HepG2 (cell line): ENCODE results near the gene AAMP. TPM values are rescaled to one million over a fixed set of nuclear protein-coding genes. Genes with fewer than 3 reads are reported as not detected.

ENCODE experiments used
- ATF7 ChIP-seq, 2 experiments: fragments of 450-650 bp in 1 of 2; sonication (generic) in 1 of 2; formaldehyde crosslinking in 1 of 2; IDR thresholded peaks; 2 replicates each; pipeline versions ENCODE4 v1.4.0 to v1.6.1; 2016 to 2020; ENCODE audit warnings: antibody characterized with exemption in 1 of 2, mild to moderate bottlenecking in 1 of 2, missing genetic modification reagents in 1 of 2
- HOXA7 ChIP-seq: sonication (generic); formaldehyde crosslinking; IDR thresholded peaks from 2 replicates; pipeline ENCODE4 v1.8.1; 2022; ENCODE audit warnings: mild to moderate bottlenecking, missing genetic modification reagents, moderate library complexity
- ISL2 ChIP-seq: sonication (generic); formaldehyde crosslinking; IDR thresholded peaks from 2 replicates; pipeline ENCODE4 v1.5.0; 2020; ENCODE audit warnings: missing genetic modification reagents
- TBX3 ChIP-seq: fragments of 450-650 bp; IDR thresholded peaks from 2 replicates; pipeline ENCODE4 v1.6.1; 2017; ENCODE audit warnings: antibody characterized with exemption, mild to moderate bottlenecking, inconsistent platforms, borderline replicate concordance
- ZNF776 ChIP-seq: sonication (generic); formaldehyde crosslinking; IDR thresholded peaks from 2 replicates; pipeline ENCODE4 v1.4.0; 2020; ENCODE audit warnings: mild to moderate bottlenecking, missing genetic modification reagents
- polyA plus RNA-seq, 8 experiments: library from polyadenylated mRNA; depleted of rRNA in 3 of 8; stranded (reverse) in 7 of 8; unstranded in 1 of 8; fragments of >200 nt; fragmentation: Illumina TruSeq in 4 of 8; extraction: Trizol in 4 of 8; gene quantifications; 2 replicates each; pipeline versions ENCODE4 v1.2.1 to v1.2.3, GENCODE V29; 2011 to 2016; ENCODE audit warnings: low read depth in 4 of 8, missing spikeins in 1 of 8, mixed read lengths in 1 of 8; ENCODE audit not compliant: insufficient read depth in 1 of 8
- total RNA-seq, 5 experiments: library from RNA; depleted of rRNA; stranded (reverse); fragments of >200 nt; fragmentation: Illumina TruSeq; extraction: Trizol; gene quantifications; 2 replicates each; pipeline ENCODE4 v1.2.3, GENCODE V29; 2016; ENCODE audit warnings: low read depth in 1 of 5
- TF ChIP-seq, protein P1 (sequence below): sonication (generic); formaldehyde crosslinking; IDR thresholded peaks from 2 replicates; pipeline ENCODE4 v1.5.1; 2020; ENCODE audit warnings: mild to moderate bottlenecking, missing genetic modification reagents, moderate library complexity
- TF ChIP-seq, protein P2 (sequence below): sonication (generic); formaldehyde crosslinking; IDR thresholded peaks from 2 replicates; pipeline ENCODE4 v1.5.0; 2020; ENCODE audit warnings: mild to moderate bottlenecking, missing genetic modification reagents, borderline replicate concordance
- TF ChIP-seq, protein P3 (sequence below): sonication (generic); formaldehyde crosslinking; IDR thresholded peaks from 2 replicates; pipeline ENCODE4 v1.5.1; 2020; ENCODE audit warnings: missing genetic modification reagents, mild to moderate bottlenecking, borderline replicate concordance
- TF ChIP-seq, protein P4 (sequence below): IDR thresholded peaks from 2 replicates; pipeline ENCODE4 v1.6.1; 2016; ENCODE audit warnings: low read depth, missing genetic modification reagents, missing compliant biosample characterization

The AAMP gene
- total and polyA plus RNA-seq, 2 of the 13 experiments (the other 11 are each of a cell fraction or from before 2014, with no cell fraction given) = 110 to 186 TPM

DNA sequence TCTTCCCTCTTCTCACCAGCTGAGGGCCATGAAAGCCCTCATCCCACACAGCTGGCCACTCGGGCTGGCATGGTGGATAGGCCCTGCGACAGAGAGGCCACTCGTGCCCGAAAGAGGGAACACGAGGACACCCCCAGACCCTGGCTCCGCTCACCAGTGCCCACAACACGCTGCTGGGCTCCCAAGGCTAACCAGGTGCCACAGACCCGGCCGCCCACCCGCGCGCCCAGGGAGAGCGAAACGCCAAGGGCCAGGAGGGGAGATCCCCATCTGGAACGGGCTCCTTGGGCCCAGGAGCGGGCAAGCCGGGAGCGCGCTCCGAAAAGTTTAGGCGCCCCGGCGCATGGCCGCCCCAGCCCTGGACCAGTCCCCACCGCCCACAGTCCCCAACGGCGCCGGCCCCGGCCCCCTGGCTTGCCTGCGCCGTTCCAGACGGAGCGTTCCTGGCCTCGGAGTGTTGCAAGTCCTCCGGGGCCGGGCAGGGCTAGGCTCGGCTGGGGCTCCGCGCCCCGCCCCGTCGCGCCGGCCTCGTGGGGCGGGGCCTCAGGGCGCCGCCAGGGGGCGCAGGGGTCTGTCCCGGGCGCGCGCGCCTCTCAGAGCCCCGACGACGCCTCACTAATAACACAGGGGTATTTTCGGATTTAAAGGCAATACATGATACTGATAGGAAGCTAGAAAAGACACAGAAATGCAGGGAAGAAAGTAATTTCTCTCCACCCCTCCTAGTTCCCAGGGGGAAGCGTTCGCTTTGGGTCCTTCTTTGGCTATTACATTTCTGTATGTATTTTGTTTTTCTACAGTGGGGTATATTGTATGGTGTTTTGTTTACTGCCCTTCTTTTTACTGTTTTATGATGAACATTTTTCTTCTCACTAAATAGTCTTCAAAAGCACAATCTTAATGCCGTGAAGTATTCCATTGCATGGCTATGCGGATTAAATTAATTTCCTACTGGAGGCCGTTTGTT lies 22.4 kb upstream of the AAMP start, which contains the start of gene TMBIM1 (continued):
- TF ChIP-seq, protein P1, sequence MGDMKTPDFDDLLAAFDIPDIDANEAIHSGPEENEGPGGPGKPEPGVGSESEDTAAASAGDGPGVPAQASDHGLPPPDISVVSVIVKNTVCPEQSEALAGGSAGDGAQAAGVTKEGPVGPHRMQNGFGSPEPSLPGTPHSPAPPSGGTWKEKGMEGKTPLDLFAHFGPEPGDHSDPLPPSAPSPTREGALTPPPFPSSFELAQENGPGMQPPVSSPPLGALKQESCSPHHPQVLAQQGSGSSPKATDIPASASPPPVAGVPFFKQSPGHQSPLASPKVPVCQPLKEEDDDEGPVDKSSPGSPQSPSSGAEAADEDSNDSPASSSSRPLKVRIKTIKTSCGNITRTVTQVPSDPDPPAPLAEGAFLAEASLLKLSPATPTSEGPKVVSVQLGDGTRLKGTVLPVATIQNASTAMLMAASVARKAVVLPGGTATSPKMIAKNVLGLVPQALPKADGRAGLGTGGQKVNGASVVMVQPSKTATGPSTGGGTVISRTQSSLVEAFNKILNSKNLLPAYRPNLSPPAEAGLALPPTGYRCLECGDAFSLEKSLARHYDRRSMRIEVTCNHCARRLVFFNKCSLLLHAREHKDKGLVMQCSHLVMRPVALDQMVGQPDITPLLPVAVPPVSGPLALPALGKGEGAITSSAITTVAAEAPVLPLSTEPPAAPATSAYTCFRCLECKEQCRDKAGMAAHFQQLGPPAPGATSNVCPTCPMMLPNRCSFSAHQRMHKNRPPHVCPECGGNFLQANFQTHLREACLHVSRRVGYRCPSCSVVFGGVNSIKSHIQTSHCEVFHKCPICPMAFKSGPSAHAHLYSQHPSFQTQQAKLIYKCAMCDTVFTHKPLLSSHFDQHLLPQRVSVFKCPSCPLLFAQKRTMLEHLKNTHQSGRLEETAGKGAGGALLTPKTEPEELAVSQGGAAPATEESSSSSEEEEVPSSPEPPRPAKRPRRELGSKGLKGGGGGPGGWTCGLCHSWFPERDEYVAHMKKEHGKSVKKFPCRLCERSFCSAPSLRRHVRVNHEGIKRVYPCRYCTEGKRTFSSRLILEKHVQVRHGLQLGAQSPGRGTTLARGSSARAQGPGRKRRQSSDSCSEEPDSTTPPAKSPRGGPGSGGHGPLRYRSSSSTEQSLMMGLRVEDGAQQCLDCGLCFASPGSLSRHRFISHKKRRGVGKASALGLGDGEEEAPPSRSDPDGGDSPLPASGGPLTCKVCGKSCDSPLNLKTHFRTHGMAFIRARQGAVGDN (CRISPR knock-in tag) = peak; percentile 90
- TF ChIP-seq TBX3 (no peak), ZNF776 (no peak), ATF7 (IDR thresholded peaks at IDR 0.05) (no peak), ATF7 (CRISPR knock-in tag; IDR thresholded peaks at IDR 0.05) (0 out of 2 replicates have a peak, but pooled peaks have one; percentile 28), ISL2 (CRISPR knock-in tag) (no peak; the same call in 1 of the 2 replicates), HOXA7 (CRISPR knock-in tag) (no peak)
- TF ChIP-seq, protein P2, sequence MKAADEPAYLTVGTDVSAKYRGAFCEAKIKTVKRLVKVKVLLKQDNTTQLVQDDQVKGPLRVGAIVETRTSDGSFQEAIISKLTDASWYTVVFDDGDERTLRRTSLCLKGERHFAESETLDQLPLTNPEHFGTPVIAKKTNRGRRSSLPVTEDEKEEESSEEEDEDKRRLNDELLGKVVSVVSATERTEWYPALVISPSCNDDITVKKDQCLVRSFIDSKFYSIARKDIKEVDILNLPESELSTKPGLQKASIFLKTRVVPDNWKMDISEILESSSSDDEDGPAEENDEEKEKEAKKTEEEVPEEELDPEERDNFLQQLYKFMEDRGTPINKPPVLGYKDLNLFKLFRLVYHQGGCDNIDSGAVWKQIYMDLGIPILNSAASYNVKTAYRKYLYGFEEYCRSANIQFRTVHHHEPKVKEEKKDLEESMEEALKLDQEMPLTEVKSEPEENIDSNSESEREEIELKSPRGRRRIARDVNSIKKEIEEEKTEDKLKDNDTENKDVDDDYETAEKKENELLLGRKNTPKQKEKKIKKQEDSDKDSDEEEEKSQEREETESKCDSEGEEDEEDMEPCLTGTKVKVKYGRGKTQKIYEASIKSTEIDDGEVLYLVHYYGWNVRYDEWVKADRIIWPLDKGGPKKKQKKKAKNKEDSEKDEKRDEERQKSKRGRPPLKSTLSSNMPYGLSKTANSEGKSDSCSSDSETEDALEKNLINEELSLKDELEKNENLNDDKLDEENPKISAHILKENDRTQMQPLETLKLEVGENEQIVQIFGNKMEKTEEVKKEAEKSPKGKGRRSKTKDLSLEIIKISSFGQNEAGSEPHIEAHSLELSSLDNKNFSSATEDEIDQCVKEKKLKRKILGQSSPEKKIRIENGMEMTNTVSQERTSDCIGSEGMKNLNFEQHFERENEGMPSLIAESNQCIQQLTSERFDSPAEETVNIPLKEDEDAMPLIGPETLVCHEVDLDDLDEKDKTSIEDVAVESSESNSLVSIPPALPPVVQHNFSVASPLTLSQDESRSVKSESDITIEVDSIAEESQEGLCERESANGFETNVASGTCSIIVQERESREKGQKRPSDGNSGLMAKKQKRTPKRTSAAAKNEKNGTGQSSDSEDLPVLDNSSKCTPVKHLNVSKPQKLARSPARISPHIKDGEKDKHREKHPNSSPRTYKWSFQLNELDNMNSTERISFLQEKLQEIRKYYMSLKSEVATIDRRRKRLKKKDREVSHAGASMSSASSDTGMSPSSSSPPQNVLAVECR (CRISPR knock-in tag) = peak; percentile 78; the same call in 1 of the 2 replicates
- TF ChIP-seq, protein P3, sequence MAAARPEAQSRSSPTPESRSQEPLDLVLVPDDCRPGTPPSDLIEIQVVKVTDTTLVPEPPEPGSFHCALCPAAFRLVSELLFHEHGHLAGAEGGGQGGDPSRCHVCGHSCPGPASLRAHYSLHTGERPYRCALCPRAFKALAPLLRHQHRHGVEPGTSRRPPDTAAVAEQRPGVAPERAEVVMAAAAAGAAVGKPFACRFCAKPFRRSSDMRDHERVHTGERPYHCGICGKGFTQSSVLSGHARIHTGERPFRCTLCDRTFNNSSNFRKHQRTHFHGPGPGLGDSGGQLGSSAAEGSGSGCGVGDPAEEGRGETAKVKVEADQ = 0 out of 2 replicates have a peak, but pooled peaks have one; percentile 28
- TF ChIP-seq, protein P4, sequence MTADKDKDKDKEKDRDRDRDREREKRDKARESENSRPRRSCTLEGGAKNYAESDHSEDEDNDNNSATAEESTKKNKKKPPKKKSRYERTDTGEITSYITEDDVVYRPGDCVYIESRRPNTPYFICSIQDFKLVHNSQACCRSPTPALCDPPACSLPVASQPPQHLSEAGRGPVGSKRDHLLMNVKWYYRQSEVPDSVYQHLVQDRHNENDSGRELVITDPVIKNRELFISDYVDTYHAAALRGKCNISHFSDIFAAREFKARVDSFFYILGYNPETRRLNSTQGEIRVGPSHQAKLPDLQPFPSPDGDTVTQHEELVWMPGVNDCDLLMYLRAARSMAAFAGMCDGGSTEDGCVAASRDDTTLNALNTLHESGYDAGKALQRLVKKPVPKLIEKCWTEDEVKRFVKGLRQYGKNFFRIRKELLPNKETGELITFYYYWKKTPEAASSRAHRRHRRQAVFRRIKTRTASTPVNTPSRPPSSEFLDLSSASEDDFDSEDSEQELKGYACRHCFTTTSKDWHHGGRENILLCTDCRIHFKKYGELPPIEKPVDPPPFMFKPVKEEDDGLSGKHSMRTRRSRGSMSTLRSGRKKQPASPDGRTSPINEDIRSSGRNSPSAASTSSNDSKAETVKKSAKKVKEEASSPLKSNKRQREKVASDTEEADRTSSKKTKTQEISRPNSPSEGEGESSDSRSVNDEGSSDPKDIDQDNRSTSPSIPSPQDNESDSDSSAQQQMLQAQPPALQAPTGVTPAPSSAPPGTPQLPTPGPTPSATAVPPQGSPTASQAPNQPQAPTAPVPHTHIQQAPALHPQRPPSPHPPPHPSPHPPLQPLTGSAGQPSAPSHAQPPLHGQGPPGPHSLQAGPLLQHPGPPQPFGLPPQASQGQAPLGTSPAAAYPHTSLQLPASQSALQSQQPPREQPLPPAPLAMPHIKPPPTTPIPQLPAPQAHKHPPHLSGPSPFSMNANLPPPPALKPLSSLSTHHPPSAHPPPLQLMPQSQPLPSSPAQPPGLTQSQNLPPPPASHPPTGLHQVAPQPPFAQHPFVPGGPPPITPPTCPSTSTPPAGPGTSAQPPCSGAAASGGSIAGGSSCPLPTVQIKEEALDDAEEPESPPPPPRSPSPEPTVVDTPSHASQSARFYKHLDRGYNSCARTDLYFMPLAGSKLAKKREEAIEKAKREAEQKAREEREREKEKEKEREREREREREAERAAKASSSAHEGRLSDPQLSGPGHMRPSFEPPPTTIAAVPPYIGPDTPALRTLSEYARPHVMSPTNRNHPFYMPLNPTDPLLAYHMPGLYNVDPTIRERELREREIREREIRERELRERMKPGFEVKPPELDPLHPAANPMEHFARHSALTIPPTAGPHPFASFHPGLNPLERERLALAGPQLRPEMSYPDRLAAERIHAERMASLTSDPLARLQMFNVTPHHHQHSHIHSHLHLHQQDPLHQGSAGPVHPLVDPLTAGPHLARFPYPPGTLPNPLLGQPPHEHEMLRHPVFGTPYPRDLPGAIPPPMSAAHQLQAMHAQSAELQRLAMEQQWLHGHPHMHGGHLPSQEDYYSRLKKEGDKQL = peak; percentile 50; the same call in 1 of the 2 replicates
